Motor neuron (in vitro differentiated cells): ENCODE results near the gene TBC1D22B. TPM values are rescaled to one million over a fixed set of nuclear protein-coding genes. Genes with fewer than 3 reads are reported as not detected.
A peak's percentile ranks its signal among the peaks of the same experiment; 100 is the strongest.

ENCODE experiments used
- ATAC-seq, 8 experiments: fragments of 200-7000 bp; cut with Tn5 transposase; replicated peaks in 6 of 8; 2 replicates each; pipeline ENCODE4 v1.8.0; 2021; ENCODE audit warnings: mild to moderate bottlenecking in 8 of 8, moderate library complexity in 8 of 8
- H3K27ac ChIP-seq, 2 donors: fragments of 250-450 bp; sonication (Bioruptor Pico); 2 replicates each; pipeline ENCODE4 v1.9.0; 2021; ENCODE audit warnings: antibody characterized with exemption in 2 of 2, mild to moderate bottlenecking in 2 of 2, moderate library complexity in 1 of 2
- H3K4me1 ChIP-seq, 2 donors: fragments of 250-450 bp; sonication (Bioruptor Pico); replicated peaks in 1 of 2; 2 replicates each; pipeline ENCODE4 v1.6.1; 2021; ENCODE audit warnings: antibody characterized with exemption in 2 of 2, mild to moderate bottlenecking in 2 of 2, moderate library complexity in 1 of 2
- H3K4me3 ChIP-seq, 5 donors: fragments of 250-450 bp; sonication (Bioruptor Pico); 2 replicates each; pipeline ENCODE4 v1.9.0; 2021; ENCODE audit warnings: antibody characterized with exemption in 5 of 5, mild to moderate bottlenecking in 5 of 5, moderate library complexity in 4 of 5
- WGBS, 10 experiments: fragments of 450-650 bp; shearing (Covaris generic); methylation state at CpG; one replicate each; pipeline ENCODE4 v1.0.0; 2022; 5-methylcytosine and 5-hydroxymethylcytosine counted together
- in situ Hi-C, 9 experiments: fragments of 400-800 bp; cut with MboI; loops; one replicate each; pipeline ENCODE4 v1.15.0; 2021; ENCODE audit warnings: low sequenced_read_pairs in 9 of 9, low pct_unique_long_range_greater_than_20kb in 2 of 9; ENCODE audit not compliant: unreplicated experiment in 9 of 9
- total RNA-seq, 8 experiments: library from RNA; unstranded; fragments of 300-600 nt; gene quantifications; 2 replicates each; pipeline versions ENCODE4 v1.2.3 to v1.2.4, GENCODE V29; 2022

Gene TBC1D22B
- total RNA-seq, 8 experiments from 2014 or later = 6.4 to 17.1 (median 9.2) TPM

- in situ Hi-C loops = no loop called here
- Histone ChIP-seq H3K27ac (no peak overlapping the region), H3K4me1 (no peaks in the 10 kb centered on the region), H3K4me3 (no peak overlapping the region)
- peak in 4 of 8 experiments; percentile 38 to 96 (median 96) for ATAC-seq
- WGBS, 10 experiments = 0 to 100% (median 66%) methylated on average over 1 to 4 of the region's 4 CpGs; no CpG with 5 or more reads in 3 of the 10 experiments
Measured at GRCh38 chr6:37347670-37348111, 90.1 kb downstream of the TBC1D22B start.

DNA sequence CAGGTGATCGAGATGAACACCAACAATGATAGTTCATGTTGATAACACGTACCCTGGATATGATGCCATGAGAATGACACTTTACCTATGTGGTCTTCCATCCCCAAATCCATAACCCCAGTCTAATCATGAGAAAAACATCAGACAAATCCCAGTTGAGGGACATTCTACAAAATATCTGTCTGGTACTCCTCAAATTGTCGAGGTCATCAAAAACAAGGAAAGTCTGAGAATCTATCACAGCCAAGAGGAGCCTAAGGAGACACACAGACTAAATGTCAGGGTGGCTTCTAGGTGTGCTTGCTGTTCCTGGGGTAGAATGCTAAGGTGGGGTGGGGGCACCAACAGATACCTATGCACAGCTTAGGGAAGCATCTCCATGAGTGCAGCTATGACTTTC is 93.5 kb downstream of the TBC1D22B start:
- Histone ChIP-seq H3K4me3 (no peak overlapping the region), H3K27ac (no peak overlapping the region), H3K4me1 (peaks cover 6 to 7% of the 10 kb centered on the region in 2 donors)
- WGBS, 10 experiments = 83 to 100% (median 91%) methylated on average over 1 to 3 of the region's 3 CpGs; no CpG with 5 or more reads in 3 of the 10 experiments
- no peak for ATAC-seq
- in situ Hi-C loops = loop anchor here in 1 of 9 experiments (25.0 kb wide), 1 partner anchor 336 kb away; the partner anchor contains the start of gene MDGA1

DNA sequence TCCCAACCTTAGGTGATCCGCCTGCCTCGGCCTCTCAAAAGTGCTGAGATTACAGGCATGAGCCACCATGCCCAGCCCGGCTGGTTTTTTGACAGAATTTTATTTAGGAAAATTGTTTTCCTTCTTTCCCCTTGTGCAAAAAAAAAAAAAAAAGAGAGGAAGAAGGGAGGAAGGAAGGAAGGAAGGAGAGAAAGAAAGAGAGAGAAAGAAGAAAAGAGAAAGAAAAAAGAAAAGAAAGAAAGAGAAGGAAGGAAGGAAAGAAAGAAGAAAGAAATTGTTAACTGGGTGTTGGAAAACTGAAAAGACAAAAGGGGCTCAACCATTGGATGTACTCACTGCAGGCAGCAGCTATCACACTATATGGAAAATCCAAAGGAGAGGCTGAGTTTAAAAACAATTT is 94.8 kb downstream of the TBC1D22B start:
- 83 to 97% (median 89%) methylated on average over 2 to 3 of the region's 3 CpGs; no CpG with 5 or more reads in 3 of the 10 experiments for WGBS, 10 experiments
- Histone ChIP-seq H3K27ac (no peak overlapping the region), H3K4me1 (peaks cover 6 to 7% of the 10 kb centered on the region in 2 donors), H3K4me3 (no peak overlapping the region)
- ATAC-seq = no peak
- in situ Hi-C loops = loop anchor here in 1 of 9 experiments (25.0 kb wide), 1 partner anchor 335 kb away; the partner anchor contains the start of gene MDGA1

- peaks cover 6 to 7% of the 10 kb centered on the region in 2 donors for H3K4me1 ChIP-seq
- in situ Hi-C loops = loop anchor here in 1 of 9 experiments (25.0 kb wide), 1 partner anchor 333 kb away; the partner anchor contains the start of gene MDGA1
- ATAC-seq = peak; percentile 84 to 98 (median 96)
- peak within 1 kb of the TSS; percentile 75 to 99 (median 88) for H3K4me3 ChIP-seq
- H3K27ac ChIP-seq = peak within 1 kb of the TSS; percentile 30 to 63
- WGBS, 10 experiments = 0 to 1% (median 0%) methylated on average over 1 to 22 of the region's 54 CpGs; no CpG with 5 or more reads in 5 of the 10 experiments
Measured at GRCh38 chr6:37353761-37354525, 96.4 kb downstream of the TBC1D22B start, which contains the start of gene RNF8. RNF8 (plus strand) TSS chr6:37353983; CDS start chr6:37354165, 182 bp downstream.

DNA sequence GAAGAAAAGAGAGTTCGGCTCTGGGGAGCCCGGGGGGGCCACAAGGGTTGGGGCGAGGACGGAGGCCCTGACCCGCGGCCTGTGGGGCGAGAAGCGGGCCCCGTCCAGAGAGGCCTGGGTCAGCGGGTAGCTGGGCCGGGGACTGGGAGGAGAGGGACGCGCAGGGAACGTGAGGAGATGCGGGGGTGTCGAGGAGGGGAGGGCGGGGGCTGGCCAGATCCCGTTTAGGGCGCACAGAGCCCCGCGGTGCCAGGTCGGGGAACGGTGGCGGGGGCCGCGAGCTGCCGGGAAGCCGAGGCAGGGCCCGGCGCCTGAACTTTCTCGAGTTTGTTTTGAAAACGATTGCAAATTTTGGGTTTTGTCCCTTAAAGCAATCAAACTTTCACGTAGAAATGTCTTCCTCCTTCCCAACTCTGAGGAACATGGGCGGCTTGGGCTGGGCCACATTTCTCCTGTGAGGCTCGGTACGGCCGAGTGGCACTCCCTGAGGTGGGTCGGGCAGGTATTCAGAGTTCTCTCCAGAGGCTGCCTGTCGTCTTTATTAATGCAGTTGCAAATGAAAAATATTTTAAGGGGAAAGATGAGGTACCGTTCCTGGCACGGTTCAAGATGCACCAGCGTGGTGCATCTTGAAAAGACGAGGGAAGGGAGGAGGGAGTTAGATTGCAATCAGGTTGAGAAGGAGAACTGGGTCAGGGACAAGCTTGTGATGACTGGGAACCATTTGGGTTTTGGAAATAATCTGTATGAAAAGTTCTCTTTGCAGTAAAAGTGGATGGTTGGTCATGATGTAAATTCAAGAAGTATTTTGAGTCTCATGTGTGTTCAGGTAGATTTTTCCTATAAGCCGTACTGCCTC is 97.2 kb downstream of the TBC1D22B start:
- 0 to 100% (median 15%) methylated on average over 1 to 8 of the region's 44 CpGs; no CpG with 5 or more reads in 1 of the 10 experiments for WGBS, 10 experiments
- peak overlapping the region in 1 of 2 donors; percentile 30 for H3K27ac ChIP-seq
- peak; percentile 32 to 51 (median 37) for ATAC-seq
- in situ Hi-C loops = loop anchor here in 1 of 9 experiments (25.0 kb wide), 1 partner anchor 333 kb away; the partner anchor contains the start of gene MDGA1
- H3K4me3 ChIP-seq = peak overlapping the region; percentile 75 to 99 (median 88)
- H3K4me1 ChIP-seq = peaks cover 6 to 7% of the 10 kb centered on the region in 2 donors

DNA sequence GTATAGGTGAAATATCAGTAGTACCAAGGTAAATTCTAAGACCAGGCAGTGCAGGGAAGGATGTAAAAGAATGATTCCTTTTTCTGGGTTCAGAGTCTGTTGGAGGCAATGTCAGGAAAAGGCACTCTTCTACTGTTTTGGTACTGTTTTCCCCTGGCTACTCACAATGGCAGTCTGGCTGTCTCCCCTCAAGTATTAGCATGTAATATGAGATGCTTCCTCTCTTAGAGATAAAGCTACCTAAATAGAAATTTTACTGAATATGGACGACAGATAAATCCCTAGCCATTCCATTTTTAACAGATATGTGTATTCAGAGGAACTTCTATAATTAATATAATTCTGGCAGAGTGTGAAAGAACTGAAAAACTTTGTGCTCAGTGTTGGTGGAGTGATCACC is 99.7 kb downstream of the TBC1D22B start:
- 0 to 83% (median 40%) methylated on average over 1 of the region's 1 CpG; no CpG with 5 or more reads in 2 of the 10 experiments for WGBS, 10 experiments
- Histone ChIP-seq H3K4me1 (peaks cover 6 to 7% of the 10 kb centered on the region in 2 donors), H3K27ac (no peak overlapping the region), H3K4me3 (no peak overlapping the region)
- in situ Hi-C loops = loop anchor here in 1 of 9 experiments (25.0 kb wide), 1 partner anchor 330 kb away; the partner anchor contains the start of gene MDGA1
- no peak for ATAC-seq

GRCh38 chr6:37357860-37358259 is 100.3 kb downstream of the TBC1D22B start:
- peaks cover 6 to 7% of the 10 kb centered on the region in 2 donors for H3K4me1 ChIP-seq
- H3K27ac ChIP-seq = no peak overlapping the region
- ATAC-seq = no peak
- H3K4me3 ChIP-seq = no peak overlapping the region
- 69 to 100% (median 100%) methylated on average over 1 to 2 of the region's 2 CpGs for WGBS, 10 experiments
- in situ Hi-C loops = loop anchor here in 1 of 9 experiments (25.0 kb wide), 1 partner anchor 329 kb away; the partner anchor contains the start of gene MDGA1

DNA sequence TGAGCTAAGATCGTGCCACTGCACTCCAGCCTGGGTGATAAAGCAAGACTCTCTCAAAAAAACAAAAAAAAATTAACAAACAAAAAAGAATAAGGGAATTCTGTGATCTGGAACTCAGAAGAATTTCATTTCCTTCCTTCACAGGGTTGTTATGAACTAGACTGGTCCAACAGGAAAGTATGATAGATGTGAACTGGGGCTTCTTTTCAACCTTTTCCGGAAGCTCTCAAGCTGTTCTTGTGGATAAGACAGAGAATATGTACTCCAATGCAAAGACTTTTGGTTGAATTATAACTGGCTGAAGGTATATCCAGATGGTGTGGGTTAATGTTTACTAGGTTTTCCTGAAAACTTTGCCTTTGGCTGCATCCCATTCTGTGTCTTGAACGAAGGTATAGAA is 101.5 kb downstream of the TBC1D22B start:
- H3K4me3 ChIP-seq = no peak overlapping the region
- in situ Hi-C loops = loop anchor here in 1 of 9 experiments (25.0 kb wide), 1 partner anchor 328 kb away; the partner anchor contains the start of gene MDGA1
- 50 to 89% (median 83%) methylated on average over 1 to 3 of the region's 3 CpGs; no CpG with 5 or more reads in 4 of the 10 experiments for WGBS, 10 experiments
- H3K4me1 ChIP-seq = peaks cover 5 to 6% of the 10 kb centered on the region in 2 donors
- no peak for ATAC-seq
- H3K27ac ChIP-seq = no peak overlapping the region

DNA sequence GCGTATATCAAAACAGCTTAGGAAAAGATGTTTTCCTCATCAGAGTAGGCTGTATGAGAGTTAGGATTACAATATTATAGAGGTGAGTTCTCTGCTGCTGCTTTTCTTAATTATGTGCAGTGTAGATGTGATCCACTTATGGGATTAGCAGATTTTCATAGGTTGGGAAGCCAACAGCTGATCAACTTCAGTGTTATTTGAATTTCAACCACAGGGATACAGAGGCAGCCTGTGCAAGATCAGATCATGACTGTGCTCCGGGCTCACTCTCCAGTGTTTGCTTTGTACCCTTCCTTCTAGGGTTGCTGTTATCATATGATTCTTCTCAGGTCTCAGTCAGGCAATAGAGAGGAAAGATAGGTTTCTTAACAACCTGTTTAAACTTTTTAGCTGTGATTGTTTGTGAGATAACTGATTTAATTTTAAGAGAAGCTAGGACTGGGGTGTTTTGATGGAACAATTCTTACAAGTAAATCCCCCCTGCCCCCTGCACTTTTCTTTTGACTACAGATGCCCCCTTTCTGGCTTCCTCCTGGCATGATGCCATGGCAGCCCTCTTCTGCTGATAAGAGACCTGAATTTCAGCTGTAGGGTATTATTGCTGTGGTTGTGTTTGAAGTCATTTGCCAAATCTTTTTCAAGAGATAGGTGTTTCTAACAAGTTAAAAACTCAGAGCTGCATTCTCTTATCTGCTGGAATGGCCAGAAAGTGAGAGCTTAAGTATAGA is 104.7 kb downstream of the TBC1D22B start:
- H3K27ac ChIP-seq = no peak overlapping the region
- WGBS, 10 experiments = 71 to 100% (median 91%) methylated on average over 1 to 2 of the region's 2 CpGs; no CpG with 5 or more reads in 4 of the 10 experiments
- no peaks in the 10 kb centered on the region for H3K4me1 ChIP-seq
- no peak for ATAC-seq
- no peak overlapping the region for H3K4me3 ChIP-seq
- in situ Hi-C loops = loop anchor here in 1 of 9 experiments (25.0 kb wide), 1 partner anchor 325 kb away; the partner anchor contains the start of gene MDGA1

GRCh38 chr6:37365791-37366190 is 108.2 kb downstream of the TBC1D22B start:
- ATAC-seq = peak in 3 of 8 experiments; percentile 22 to 33 (median 28)
- no peaks in the 10 kb centered on the region for H3K4me1 ChIP-seq
- no peak overlapping the region for H3K27ac ChIP-seq
- in situ Hi-C loops = loop anchor here in 1 of 9 experiments (25.0 kb wide), 1 partner anchor 322 kb away; the partner anchor contains the start of gene MDGA1
- no peak overlapping the region for H3K4me3 ChIP-seq
- 0 to 100% (median 84%) methylated on average over 1 to 2 of the region's 2 CpGs; no CpG with 5 or more reads in 2 of the 10 experiments for WGBS, 10 experiments

DNA sequence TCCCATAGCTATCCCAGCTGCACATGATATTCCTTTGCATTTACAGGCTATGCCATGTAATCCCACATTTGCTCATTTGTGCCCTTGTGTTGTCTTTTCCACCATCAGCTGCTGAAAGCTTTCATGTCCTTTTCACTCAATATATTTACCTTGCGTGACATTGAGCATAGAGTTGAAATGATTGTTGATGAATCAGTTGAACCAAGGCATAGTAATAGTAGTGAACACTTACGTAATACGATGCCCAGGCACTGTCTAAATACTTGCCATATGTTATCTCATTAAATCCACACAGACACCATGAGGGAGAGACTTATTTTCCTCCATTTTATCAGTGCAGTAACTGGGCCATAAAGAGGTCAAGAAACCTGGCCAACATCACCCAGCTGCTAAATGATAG is 109.3 kb downstream of the TBC1D22B start:
- H3K4me3 ChIP-seq = no peak overlapping the region
- in situ Hi-C loops = loop anchor here in 1 of 9 experiments (25.0 kb wide), 1 partner anchor 320 kb away; the partner anchor contains the start of gene MDGA1
- 57 to 100% (median 94%) methylated on average over 1 to 3 of the region's 3 CpGs; no CpG with 5 or more reads in 1 of the 10 experiments for WGBS, 10 experiments
- H3K4me1 ChIP-seq = no peaks in the 10 kb centered on the region
- no peak for ATAC-seq
- no peak overlapping the region for H3K27ac ChIP-seq
